Ovary (tissue), 3 donors: ENCODE data around the gene PRPF19.

Experiments used
- CTCF ChIP-seq, 3 donors: fragments of 450-650 bp in 2 of 3; fragments of 200-600 bp in 1 of 3; IDR thresholded peaks; one replicate each; pipeline versions ENCODE4 v1.5.1 to v1.8.0; 2016 to 2022; ENCODE audit warnings: antibody characterized with exemption in 3 of 3, mild to moderate bottlenecking in 1 of 3
- EP300 ChIP-seq: sonication (generic); formaldehyde crosslinking; IDR thresholded peaks from one replicate; pipeline ENCODE4 v1.6.1; 2017; ENCODE audit warnings: antibody characterized with exemption
- POLR2A ChIP-seq: fragments of 450-650 bp; IDR thresholded peaks from one replicate; pipeline ENCODE4 v1.6.1; 2017; ENCODE audit warnings: antibody characterized with exemption, mild to moderate bottlenecking, moderate library complexity
- donor health status: DM: no; HTN: no; CAD: no.

DNA sequence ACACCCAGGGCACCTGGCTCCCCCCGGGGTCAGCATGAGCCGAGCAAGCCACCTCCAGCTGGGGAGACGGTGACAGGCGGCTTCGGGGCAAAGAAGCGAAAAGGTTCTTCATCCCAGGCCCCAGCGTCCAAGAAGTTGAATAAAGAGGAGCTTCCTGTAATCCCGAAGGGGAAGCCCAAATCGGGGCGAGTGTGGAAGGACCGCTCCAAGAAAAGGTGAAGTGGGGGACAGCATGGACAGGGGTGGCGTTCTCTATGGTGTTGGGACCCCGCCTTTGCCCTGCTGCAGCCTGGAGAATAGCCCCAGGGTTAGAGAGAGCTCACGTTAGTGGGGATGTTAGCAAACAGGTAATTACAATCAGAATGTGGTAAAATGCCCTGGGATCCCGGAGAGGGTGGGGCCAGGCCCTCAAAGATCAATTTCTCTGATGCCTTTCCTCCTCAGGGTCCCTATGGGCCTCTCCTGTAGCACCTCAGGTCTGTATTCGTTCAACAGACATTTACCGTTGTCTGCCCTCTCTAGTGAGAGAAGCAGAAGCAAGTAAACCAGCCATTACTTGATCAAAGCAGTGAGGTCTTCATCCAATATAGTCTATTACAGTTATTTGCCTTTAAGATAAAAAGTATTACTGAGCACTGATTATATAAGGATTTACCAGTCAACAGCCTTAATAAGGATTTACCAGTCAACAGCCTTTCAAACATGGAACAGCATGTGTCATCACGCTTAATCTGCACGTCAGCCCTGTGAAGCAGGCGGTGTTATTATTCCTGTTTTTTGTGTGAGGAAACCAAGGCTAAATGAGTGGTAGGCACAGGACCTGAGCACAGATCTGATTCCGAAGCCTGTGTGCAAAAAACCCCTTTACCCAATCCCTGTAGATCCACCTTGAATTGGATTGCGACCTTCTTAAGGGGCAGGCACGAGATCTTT is 63.5 kb downstream of the PRPF19 start:
- TF ChIP-seq CTCF (IDR thresholded peaks at IDR 0.05) (no peak), POLR2A (no peak), EP300 (no peak)
